GM21360 (cell line): ENCODE measurements around the gene SNX22.

Experiments used
- ATAC-seq: cut with Tn5 transposase; IDR thresholded peaks from one replicate; pipeline ENCODE4 v1.9.1; 2021; ENCODE audit warnings: mild to moderate bottlenecking, moderate library complexity; ENCODE audit not compliant: unreplicated experiment

SNX22 gene

GRCh38 chr15:64193971-64194370 lies 42.4 kb downstream of the SNX22 start:
- ATAC-seq, result no peak

GRCh38 chr15:64197425-64197824 lies 45.9 kb downstream of the SNX22 start:
- ATAC-seq, result no peak

GRCh38 chr15:64205202-64205601 lies 53.7 kb downstream of the SNX22 start:
- ATAC-seq, result no peak
